ENCODE results near the gene SLC22A15. TPM values are rescaled to one million over a fixed set of nuclear protein-coding genes. Genes with fewer than 3 reads are reported as not detected.

SLC22A15 gene
- total RNA-seq, 6 experiments from 2014 or later: 0.11 to 6.8 (median 2.3) TPM

DNA sequence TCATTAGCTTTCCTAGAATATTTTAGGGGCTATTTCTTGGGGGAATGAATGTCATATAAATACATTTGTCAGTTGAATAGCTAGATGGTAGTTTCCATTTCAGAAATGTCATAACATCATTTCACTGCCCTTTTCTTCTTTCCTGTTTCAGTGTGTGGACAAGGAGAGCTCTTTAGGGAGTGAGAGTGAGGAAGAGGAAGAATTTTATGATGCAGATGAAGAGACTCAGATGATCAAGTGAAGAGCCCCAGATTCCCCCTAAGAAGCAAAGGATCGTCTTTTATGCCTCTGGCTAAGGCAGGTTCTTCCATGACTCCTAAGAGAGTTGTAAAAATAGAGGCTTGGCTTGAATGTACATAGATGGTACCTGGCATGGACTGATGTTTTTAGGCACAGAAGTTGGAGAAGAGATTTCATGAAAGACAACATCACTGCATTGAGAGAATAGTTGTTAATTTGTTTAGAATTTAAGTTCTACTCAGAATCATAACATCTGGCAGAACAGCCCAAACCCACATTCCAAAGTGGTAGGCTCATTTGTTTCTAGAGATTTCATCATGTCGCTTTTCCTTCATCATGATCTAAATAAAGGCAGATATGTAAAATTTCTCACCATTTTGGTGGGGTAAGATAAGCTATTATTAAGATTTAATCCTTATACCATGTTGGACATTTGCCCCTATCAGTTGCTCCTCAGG, 90.7 kb downstream of the SLC22A15 start:
- no peaks in the 10 kb centered on the region for H3K36me3 ChIP-seq
- H3K9me3 ChIP-seq: no peaks in the 10 kb centered on the region
- intact Hi-C loops (cut with DNase I): no loop called here
- no peaks in the 10 kb centered on the region for H3K4me1 ChIP-seq
- 62% methylated on average over 2 of the region's 2 CpGs for WGBS (ENCODE audit: insufficient coverage, low coverage, low lambda C conversion rate, missing lambda C conversion rate)
- TF ChIP-seq POLR2A (IDR thresholded peaks at IDR 0.05): no peak
- TF ChIP-seq, protein P1, sequence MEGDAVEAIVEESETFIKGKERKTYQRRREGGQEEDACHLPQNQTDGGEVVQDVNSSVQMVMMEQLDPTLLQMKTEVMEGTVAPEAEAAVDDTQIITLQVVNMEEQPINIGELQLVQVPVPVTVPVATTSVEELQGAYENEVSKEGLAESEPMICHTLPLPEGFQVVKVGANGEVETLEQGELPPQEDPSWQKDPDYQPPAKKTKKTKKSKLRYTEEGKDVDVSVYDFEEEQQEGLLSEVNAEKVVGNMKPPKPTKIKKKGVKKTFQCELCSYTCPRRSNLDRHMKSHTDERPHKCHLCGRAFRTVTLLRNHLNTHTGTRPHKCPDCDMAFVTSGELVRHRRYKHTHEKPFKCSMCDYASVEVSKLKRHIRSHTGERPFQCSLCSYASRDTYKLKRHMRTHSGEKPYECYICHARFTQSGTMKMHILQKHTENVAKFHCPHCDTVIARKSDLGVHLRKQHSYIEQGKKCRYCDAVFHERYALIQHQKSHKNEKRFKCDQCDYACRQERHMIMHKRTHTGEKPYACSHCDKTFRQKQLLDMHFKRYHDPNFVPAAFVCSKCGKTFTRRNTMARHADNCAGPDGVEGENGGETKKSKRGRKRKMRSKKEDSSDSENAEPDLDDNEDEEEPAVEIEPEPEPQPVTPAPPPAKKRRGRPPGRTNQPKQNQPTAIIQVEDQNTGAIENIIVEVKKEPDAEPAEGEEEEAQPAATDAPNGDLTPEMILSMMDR (IDR thresholded peaks at IDR 0.05): no peak
- ATAC-seq (no peak), DNase-seq (no peak)
- H3K27ac ChIP-seq: no peak overlapping the region
- no peaks in the 10 kb centered on the region for H3K27me3 ChIP-seq
- H3K4me3 ChIP-seq: no peak overlapping the region

DNA sequence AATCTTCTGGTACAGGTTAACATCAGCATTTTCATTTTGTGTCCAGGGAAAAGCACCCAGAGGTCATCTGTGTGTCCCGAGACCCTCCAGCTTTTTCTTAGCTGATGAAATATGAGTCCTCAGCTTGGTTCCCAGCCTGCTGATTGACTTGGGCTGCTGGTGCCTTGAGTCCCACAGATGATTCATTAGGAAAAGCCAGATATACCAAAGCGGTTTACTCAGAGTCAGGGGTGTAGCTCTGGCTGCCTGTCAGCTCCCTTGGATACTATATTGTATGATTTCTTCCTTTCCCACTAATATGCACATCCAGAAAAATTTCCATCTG, 91.2 kb downstream of the SLC22A15 start:
- Histone ChIP-seq H3K27me3 (no peaks in the 10 kb centered on the region), H3K4me3 (no peak overlapping the region), H3K4me1 (no peaks in the 10 kb centered on the region), H3K27ac (no peak overlapping the region), H3K9me3 (no peaks in the 10 kb centered on the region), H3K36me3 (no peaks in the 10 kb centered on the region)
- intact Hi-C loops (cut with DNase I): no loop called here
- WGBS (ENCODE audit: insufficient coverage, low coverage, low lambda C conversion rate, missing lambda C conversion rate): 83% methylated on average over 2 of the region's 2 CpGs
- TF ChIP-seq POLR2A (IDR thresholded peaks at IDR 0.05): no peak
- TF ChIP-seq, protein P1 (IDR thresholded peaks at IDR 0.05): no peak
- no peak for DNase-seq
- no peak for ATAC-seq

DNA sequence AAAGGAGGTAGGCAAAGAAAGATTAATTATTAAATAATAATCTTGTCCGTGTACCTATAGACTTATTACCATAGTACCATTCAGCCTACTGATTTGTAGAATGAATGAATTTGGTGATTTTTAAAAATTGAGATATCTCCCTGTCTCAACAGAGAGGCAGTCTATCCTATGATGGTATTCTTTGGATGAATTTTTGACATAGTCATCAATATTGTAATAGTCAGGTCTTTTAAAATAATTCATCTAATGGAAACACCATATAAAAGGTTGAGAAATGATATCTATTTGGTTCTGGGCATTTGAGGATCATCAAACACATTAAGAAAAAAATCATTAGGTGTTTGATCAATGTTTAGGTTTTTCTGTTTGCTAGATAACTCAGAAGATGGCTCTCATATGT, 99.3 kb downstream of the SLC22A15 start:
- Histone ChIP-seq H3K27me3 (no peaks in the 10 kb centered on the region), H3K4me3 (no peak overlapping the region), H3K4me1 (no peaks in the 10 kb centered on the region), H3K9me3 (no peaks in the 10 kb centered on the region), H3K36me3 (peaks cover 0 to 2% (median 0%) of the 10 kb centered on the region in 4 donors), H3K27ac (no peak overlapping the region)
- WGBS (ENCODE audit: insufficient coverage, low coverage, low lambda C conversion rate, missing lambda C conversion rate): 0% methylated on average over 1 of the region's 1 CpG
- DNase-seq (no peak), ATAC-seq (no peak)
- TF ChIP-seq, protein P1 (IDR thresholded peaks at IDR 0.05): no peak
- no peak for TF ChIP-seq POLR2A (IDR thresholded peaks at IDR 0.05)
- intact Hi-C loops (cut with DNase I): no loop called here

DNA sequence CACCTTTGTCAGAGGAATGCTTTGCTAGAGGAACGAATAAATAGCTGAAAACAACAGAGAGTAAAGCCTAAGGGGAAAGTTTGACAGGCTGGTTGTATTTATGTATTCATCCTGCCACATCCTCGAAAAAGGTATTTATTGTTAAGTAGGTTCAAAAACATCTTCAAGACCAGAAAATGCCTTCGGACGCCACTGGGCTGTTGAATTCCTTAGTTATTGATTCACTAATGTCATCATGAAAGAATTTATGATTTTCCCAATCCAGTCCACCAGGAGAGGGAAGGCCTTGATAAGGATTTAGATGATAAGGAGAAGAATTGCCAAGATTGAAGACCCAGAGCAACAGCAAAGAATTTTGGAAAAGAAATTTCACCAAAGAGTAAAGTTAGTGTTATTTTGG, 99.7 kb downstream of the SLC22A15 start:
- Histone ChIP-seq H3K27ac (no peak overlapping the region), H3K36me3 (peaks cover 0 to 2% (median 0%) of the 10 kb centered on the region in 4 donors), H3K9me3 (no peaks in the 10 kb centered on the region), H3K27me3 (no peaks in the 10 kb centered on the region), H3K4me1 (no peaks in the 10 kb centered on the region), H3K4me3 (no peak overlapping the region)
- WGBS (ENCODE audit: insufficient coverage, low coverage, low lambda C conversion rate, missing lambda C conversion rate): 41% methylated on average over 3 of the region's 4 CpGs
- intact Hi-C loops (cut with DNase I): no loop called here
- DNase-seq: no peak
- no peak for TF ChIP-seq POLR2A (IDR thresholded peaks at IDR 0.05)
- TF ChIP-seq, protein P1 (IDR thresholded peaks at IDR 0.05): no peak
- ATAC-seq: no peak

Measured in right lobe of liver (tissue), 6 donors.